Fibroblast of peridontal ligament (primary cell): ENCODE results near the gene DRG2.
A peak's percentile ranks its signal among the peaks of the same experiment; 100 is the strongest.

Source experiments
- DNase-seq: peaks from one replicate; pipeline ENCODE4 v3.0.0-alpha.2; 2010; ENCODE audit errors: extremely low read depth

DRG2 gene, protein sequence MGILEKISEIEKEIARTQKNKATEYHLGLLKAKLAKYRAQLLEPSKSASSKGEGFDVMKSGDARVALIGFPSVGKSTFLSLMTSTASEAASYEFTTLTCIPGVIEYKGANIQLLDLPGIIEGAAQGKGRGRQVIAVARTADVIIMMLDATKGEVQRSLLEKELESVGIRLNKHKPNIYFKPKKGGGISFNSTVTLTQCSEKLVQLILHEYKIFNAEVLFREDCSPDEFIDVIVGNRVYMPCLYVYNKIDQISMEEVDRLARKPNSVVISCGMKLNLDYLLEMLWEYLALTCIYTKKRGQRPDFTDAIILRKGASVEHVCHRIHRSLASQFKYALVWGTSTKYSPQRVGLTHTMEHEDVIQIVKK

DNA sequence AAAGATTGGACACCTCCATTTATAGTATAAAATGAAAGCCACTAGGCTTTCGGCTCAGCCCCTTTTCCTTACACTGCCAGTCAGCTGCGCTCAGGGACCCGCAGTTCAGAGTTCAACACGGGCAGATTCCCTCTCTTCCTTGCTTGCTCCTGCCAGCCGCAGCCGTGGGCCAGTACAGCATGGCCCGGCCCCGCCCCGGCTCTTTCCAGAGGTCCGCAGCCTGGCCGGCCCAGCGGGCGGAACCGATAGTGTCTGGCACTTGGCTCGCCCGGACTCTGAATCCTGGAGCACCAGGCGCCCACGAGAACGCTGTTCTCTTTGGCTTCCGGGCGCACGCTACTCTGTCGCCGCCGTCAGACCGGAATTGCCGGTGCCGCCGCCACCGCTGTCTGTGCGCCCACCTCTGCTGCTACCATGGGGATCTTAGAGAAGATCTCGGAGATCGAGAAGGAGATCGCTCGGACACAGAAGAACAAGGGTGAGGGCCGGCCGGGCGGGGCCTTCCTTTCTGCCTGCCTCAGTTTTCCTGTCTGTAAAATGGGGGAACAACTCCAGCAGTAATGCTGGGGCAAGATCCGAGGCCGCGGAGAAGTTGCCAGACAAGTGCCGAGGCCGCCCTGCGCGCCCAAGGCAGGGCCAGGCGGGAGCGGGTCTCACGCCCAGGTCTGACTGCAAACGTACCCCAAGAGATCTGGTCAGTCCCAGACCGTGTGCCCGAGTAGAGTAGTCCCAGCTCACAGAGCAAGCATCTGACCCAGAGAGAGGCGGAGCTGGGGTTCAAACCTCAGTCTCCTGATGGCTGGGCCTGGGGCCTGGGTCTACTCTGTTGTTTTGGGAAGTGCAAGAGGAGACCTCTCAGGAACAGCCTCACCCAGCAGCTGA, at the start of gene DRG2:
DRG2 (plus strand) TSS at position 339 of the 882 bp plus-strand sequence; CDS start at position 415, 76 bp downstream.
- DNase-seq, result peak; percentile 92

DNA sequence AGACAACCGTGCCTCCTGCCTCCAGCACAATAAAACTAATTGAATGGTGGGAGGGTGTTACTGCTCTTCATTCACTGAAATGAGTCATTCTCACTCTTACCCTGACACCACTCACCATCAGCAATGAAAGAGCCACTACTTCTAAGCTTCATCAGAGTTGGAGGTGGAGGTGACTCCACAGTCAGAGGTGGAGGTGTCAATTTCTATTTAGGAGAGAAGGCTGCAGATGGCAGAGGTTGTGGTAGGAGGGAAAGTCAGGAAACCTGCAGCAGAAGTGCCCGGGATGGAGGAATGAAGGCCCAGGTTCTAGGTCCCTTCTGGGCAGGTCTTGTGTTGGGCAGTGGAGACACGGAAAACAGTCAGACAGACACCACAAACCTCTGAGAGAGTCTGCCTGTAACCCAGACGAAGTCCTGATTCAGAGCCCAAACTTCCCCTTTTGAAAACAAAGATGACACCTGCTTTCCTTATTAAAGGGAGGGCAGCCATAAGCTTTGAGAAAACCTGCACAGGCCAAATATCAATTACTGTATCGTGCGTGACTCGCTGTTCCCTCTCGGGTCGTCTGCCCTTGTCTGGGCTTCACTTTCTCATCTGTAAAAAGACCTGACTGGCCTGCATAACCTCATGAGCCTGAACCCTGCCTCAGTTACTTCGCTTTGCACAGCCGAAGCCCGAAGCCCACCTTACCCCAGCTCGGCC, 49.4 kb upstream of the DRG2 start:
- no peak for DNase-seq

DNA sequence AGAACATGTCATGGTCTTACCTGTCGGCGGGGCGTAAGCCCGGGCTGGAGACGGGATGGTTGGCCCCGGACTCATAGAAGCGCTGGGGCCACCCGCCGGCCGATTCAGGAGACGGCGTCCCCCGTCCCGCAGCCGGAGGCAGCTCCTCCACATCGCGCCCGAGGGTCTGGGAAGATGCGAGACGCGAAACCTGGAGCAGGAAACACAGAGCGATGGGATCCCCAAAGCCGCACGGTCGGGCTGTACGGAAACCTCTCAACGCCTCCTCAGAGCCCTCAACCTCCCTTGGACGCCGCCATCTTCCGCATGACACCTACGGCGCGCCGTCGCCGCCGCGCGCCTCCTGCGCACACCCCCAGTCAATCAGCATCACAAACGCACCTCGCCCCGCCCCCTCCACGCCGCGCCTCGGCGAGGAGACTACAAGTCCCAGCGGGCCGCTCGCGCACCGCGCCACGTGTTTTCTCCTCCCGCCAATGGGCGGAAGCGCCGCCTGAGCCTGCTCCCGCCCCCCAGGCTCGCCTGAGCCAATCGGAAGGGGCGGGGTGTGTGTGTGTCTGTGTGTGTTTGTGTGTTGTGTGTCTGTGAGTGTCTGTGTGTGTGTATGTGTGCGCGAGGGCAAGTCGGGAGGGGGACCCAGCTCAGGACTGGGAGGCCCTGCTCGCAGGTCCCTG, 48.8 kb upstream of the DRG2 start, which contains the start of the genes ATPAF2 and GID4:
ATPAF2 (minus strand) TSS at position 308 of the 674 bp plus-strand sequence; CDS start at position 153, 155 bp downstream.
GID4 (plus strand) TSS at position 548 of the 674 bp plus-strand sequence; CDS start at position 605, 57 bp downstream.
- DNase-seq, result peak; percentile 96

DNA sequence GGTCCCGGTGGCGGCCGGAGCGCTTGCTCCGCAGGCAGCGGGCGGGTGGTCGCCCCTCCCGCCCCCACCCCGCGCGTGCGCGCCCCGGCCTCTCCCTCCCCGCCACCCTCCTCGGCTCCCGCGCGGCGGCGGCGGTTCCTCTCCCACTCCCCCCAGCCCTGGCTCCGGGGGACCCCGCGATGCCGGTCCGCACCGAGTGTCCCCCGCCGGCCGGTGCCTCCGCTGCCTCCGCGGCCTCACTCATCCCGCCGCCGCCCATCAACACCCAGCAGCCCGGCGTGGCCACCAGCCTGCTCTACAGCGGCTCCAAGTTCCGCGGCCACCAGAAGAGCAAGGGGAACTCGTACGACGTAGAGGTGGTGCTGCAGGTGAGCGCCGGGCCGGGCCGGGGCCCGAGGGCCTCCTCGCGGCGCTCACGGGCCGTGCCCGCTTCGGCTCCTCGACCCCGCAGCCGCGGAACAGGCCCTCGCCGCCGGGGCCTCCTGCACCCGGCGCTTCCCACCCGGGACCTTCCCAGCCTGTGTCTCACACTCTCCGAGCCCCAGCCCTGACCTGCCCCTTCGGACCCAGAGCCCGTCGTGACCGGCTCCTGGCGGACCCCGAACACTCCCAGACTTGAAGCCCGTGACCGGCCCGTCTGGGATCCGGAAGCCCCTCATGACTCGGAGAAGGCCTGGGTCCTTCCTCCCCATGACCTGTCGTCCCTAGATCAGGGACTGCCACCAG, 48.0 kb upstream of the DRG2 start:
- DNase-seq, result no peak

DNA sequence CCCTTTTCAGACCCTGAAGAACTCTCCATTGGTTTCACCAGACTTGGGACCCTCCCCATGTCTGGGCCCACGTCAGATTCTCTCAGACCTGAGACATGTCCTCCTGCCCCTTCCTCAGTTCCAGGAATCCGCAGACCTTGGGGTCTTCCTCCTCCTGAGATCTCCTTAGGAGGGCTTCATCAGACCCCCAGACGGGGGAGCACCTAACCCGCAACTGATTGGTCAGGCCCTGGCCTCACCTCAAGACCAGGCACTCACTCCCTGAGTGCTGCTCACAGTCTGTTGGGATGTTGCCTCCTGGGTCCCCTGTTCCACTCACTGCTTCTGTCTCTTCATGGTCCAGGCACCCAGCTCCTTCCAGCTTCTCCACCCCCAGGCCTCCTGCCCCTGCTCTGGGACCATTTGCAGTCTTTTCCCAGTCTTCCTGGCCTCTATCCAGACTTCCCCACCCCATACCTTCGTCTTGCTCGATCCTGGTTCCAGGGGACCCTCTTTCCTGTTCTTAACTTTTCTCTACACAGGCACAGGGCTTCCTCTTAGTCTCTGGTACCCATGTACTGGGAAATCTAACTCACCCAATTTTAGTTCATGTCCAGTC, 47.4 kb upstream of the DRG2 start:
- no peak for DNase-seq

DNA sequence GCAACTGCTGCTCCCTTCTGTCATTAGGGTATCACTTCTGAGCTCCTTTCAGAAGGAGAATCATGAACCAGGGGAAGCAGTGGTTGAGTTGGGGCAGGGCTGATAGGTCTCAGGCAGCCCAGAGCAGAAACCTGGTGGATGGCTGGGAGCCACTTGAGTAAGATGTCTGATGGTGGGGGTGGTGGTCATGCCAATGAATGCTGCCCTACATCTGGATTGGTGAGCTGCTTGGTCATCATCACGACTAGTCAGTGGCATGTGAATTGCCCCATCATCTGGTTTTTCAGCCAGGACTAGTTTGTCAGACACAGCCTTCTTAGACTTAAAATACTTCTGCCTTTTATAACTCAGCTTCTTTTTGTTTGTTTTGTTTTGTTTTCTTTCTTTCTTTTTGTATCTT, 46.0 kb upstream of the DRG2 start:
- peak; percentile 84 for DNase-seq

DNA sequence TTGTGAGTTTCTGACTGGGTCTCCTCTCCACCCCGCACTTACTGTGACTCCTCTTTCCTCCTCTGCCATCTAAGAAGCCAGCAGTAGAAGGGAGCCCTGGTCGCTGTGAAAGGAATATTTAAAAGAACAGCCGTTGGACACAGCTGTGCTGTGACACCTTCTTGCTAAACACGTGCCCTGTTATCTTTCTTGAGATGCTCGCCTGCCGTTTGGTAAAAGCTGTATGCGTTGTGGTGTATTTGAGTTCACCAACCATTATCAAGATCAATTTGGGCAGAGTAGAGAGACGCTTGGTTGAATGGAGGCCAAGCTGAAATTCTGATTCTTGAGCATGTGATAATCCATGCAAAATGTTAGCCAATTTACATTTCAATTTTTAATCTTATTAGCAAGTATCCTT, 44.8 kb upstream of the DRG2 start:
- DNase-seq, result no peak

DNA sequence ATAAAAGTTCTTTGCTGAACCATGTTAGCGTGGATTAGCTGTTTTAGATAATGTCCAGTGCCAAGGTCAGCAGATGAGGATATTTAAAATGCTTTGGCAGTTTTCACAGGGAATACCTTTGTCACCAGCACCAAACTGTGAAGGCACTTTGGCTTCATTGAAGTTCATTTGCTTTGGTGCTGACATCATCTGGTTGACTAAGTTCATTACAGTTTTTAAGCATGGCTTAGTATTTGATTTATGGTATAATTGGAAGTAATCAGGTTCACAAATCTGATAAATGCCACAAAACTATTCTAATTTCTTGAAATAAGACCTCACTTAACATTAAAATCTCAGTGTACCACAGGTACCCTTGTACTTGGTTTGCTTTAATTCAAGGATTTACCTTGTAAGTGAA, 44.3 kb upstream of the DRG2 start:
- DNase-seq, result peak; percentile 44

DNA sequence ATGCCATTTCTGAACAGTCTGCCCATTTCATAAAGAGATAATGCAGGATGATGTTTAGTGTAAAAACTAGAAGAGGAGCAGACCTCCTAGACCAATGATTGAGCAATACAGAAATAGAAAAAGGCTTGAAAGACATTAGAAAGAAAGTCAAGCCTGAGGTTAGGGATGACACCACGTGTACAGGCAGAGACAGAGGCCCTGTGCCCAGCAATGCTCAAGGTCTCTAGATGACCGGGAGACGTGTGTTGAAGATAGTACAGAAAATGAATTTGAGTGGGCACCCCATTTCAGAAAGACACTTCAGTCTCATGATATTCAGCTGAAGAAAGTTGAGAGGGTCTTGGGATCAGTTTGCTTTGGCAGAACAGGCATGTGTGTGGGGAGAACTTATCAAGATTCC, 43.1 kb upstream of the DRG2 start:
- DNase-seq, result no peak

DNA sequence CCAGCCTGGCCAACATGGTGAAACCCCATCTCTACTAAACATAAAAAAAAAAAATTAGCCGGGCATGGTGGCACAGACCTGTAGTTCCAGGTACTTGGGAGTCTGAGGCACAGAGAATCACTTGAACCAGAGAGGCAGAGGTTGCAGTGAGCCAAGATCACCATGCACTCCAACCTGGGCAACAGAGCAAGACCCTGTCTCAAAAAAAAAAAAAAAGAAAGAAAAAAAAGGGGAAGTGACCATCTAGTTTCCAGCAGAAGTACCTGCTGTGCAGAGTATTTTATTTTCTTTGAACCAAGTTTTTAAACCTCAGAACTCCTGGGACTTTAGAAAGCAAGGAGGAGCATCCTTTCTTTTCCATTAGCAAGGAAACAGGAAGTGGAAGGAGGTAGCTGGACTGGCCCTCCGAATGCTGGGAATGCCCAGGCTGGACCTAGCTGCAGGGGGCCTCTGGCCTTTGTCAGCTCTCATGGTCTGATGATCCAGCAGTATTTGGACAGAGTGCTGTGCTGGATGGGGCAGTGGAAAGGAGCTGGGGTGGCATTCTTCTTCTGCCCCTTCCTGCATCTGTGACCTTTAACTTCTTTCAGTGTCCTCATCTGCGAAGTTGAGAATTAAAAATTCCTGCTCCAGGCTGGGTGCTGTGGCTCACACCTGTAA, 41.9 kb upstream of the DRG2 start:
- DNase-seq, result no peak

DNA sequence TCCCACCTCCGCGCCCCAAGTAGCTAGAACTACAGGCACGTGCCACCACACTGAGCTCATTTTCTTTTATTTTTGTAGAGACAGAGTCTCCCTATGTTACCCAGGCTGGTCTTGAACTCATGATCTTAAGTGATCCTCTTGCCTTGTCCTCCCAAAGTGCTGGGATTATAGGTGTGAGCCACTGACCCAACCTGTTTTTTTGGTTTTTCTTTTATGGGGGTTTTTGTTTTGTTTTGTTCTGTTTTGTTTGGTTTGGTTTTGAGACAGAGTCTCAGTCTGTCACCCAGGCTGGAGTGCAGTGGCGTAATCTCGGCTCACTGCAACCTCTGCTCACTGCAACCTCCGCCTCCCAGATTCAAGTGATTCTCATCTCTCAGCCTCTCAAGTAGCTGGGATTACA, 32.2 kb upstream of the DRG2 start:
- DNase-seq, result no peak

DNA sequence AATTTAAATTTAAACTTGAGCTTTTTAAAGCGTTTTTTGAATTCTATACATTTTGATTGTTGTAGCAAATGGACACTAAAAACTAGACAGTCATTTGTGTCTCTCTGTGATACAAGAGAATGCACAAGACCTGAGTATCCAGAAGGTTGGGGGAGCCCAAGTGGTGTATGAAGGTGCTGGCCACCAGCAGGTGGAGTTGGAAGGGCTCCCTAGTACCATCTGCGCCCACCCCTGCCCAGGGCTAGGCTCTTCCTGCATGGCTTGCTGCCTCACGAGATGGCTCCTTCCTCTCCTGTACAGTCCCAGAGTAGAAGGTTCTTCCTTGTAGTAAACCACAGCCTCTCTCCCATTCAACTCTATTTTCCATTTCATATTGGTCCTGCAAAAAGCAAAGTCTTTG, 31.5 kb upstream of the DRG2 start:
- DNase-seq, result no peak

DNA sequence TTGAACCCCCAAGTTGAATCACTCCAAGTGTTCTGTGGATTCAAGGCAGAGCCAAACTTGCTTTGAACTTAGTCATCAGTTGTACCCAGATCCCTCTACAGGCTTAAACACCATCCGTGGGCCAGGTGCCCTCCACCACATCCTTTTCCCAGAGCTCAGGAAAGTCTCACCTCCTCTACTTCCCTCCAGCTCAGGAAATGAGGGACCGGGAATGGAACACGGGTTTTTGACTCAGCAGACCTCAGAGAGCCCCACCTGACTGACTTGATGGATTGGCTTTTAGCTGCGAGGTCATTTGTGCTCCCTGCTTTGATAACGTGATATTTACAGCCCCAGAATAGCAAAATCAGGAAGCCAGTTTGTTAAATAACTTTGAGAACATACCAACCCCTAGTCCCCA, 28.5 kb upstream of the DRG2 start:
- no peak for DNase-seq

DNA sequence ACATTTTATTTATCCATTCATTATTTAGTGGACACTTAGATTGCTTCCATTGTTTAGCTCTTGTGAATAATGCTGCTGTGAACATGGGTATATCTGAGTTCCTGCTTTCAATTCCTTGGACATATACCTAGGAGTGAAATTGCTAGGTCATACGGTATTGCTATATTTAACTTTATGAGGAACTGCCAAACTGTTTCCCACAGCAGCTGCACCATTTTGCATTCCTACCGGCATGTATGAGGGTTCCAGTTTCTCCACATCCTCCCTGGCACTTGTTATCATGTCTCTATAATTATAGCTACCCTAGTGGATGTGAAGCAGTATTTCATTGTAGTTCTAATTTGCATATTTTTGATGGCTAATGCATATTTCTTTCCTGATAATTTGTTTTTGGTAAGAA, 23.7 kb upstream of the DRG2 start:
- DNase-seq, result no peak

DNA sequence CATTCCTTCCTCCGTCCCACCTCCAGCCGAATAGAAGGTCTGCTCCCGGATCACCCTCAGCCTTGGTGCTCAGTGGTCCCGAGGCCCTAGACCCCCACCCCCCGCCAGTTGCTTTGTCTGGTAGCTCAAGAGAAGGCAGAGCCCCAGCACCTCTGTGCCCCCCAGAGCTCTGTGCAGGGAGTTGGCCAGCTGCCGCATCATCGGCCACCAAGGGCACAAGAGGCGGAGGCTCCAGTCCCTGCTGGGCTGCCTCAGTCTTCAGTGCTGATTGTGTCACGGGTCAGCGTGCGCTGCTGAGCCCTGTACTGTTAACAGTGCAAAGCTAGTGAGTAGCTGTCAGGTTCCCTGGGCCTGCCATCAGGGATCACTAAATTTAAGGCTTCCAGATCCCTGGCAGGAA, 22.2 kb upstream of the DRG2 start:
- DNase-seq, result no peak

DNA sequence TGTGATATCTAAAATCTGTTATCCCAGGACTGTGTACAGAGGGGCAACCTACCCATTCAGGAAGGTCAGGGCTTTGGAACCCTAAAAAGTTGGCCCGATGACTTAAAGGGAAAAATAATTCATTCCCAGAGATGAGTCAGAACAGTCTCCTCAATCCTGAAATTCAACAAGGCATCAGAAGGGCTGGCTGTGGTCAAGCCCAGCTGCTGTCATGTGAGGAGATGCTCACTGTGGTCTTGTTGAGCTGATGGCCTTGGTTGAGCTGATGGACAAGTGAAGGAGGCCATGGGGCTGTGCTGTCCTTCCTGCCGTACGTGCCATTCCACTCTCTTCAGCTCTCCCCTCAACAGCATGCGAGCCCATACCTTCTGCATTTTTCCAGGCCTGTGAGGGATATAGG, 20.9 kb upstream of the DRG2 start:
- peak; percentile 52 for DNase-seq

DNA sequence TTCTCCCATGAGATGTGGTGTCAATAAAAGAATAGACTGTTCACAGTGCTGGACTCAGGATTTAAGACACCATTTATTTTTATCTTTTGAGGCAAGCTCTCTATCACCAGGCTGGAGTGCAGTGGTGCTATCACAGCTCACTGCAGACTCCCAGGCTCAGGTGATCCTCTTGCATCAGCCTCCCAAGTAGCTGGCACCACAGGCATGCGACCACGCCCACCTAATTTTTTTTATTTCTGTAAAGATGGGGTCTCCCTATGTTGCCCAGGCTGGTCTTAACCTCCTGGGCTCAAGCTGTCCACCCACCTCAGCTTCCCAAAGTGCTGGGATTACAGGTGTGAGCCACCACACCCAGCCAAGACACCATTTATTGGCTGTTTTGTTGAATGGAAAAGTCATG, 18.6 kb upstream of the DRG2 start:
- DNase-seq, result no peak

DNA sequence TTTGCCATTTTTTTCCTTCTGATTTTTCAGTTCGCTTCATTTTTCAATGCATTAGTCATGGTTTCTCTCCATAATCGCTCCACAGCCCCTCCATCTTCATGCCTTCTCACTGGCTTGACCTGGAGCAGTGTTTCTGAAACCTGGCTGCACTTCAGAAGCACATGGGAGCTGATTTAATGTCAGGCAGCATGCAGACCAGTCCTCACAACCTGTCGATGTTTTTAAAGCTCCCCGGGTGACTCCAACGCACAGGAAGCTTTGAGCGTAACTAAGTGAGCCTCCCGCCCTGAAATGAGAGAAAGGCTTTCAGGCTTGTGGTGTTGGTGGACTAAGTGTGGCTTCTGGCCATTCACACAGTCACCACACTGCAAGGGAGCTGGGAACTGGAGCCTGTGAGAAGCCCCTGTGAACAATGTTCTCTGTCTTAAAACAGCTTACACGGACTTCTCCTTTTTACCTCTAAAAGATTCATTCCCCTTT, 16.8 kb upstream of the DRG2 start:
- peak; percentile 63 for DNase-seq

DNA sequence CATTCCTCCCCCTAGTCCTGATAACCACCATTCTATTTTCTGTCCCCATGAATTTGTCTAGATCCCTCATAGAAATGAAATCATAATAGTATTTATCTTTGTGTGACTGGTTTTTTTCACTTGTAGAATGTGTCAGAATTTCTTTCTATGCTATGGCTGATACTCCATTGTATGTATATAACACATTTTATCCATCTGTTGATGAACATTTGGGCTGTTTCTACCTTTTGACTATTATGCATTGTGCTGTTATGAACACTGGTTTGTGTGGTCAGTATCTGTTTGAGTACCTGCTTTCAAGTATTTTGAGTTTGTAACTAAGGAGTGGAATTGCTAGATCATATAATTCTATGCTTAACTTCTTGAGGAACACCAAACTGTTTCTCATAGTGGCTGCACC, 16.0 kb upstream of the DRG2 start:
- DNase-seq, result no peak
